HG03280 (cell line): ENCODE results near the gene COPZ1.

Experiments used
- ATAC-seq: cut with Tn5 transposase; IDR thresholded peaks from one replicate; pipeline ENCODE4 v1.9.1; 2021; ENCODE audit warnings: mild to moderate bottlenecking, moderate library complexity; ENCODE audit not compliant: unreplicated experiment

COPZ1 gene

GRCh38 chr12:54390668-54391551, 66.0 kb downstream of the COPZ1 start:
- no peak for ATAC-seq

GRCh38 chr12:54392485-54393206, 67.7 kb downstream of the COPZ1 start:
- ATAC-seq: no peak

- ATAC-seq: no peak
These were observed 68.3 kb downstream of the COPZ1 start for GRCh38 chr12:54393207-54393609.

GRCh38 chr12:54393743-54394142, 68.8 kb downstream of the COPZ1 start:
- ATAC-seq: no peak

- ATAC-seq: no peak
These were observed 69.4 kb downstream of the COPZ1 start for GRCh38 chr12:54394281-54394719.

GRCh38 chr12:54394986-54395385, 70.1 kb downstream of the COPZ1 start:
- ATAC-seq: no peak

GRCh38 chr12:54395545-54395944, 70.6 kb downstream of the COPZ1 start:
- ATAC-seq: no peak

GRCh38 chr12:54397157-54397556, 72.2 kb downstream of the COPZ1 start:
- no peak for ATAC-seq

GRCh38 chr12:54398218-54398617, 73.3 kb downstream of the COPZ1 start:
- ATAC-seq: no peak

GRCh38 chr12:54398995-54399793, 74.3 kb downstream of the COPZ1 start:
- ATAC-seq: peak; percentile 85

GRCh38 chr12:54401119-54401518, 76.2 kb downstream of the COPZ1 start:
- no peak for ATAC-seq
